IMR-90 (cell line): ENCODE measurements around the gene IZUMO4. TPM values are rescaled to one million over a fixed set of nuclear protein-coding genes. Genes with fewer than 3 reads are reported as not detected.

ENCODE experiments used
- ATAC-seq: fragments of 200-7000 bp; cut with Tn5 transposase; 2 replicates; pipeline ENCODE4 v1.9.1; 2020; ENCODE audit warnings: low read depth, mild to moderate bottlenecking, moderate library complexity
- BruUV-seq: library from RNA; stranded (reverse); fragments of 400-500 nt; replicated peaks from 2 replicates; lab custom pipeline; 2021; lab: Mats Ljungman, UMichigan
- CTCF ChIA-PET: fragments of 300-600 bp; formaldehyde crosslinking; extraction: SDS; loops from one replicate; lab custom pipeline; 2021; ENCODE audit warnings: antibody characterized with exemption; lab: Yijun Ruan, JAX
- POLR2A ChIA-PET: fragments of 300-600 bp; sonication (Branson Sonifier 250); formaldehyde crosslinking; loops from one replicate; lab custom pipeline; 2022; ENCODE audit warnings: antibody characterized with exemption; ENCODE audit not compliant: unreplicated experiment; lab: Charles Lee
- DNase-seq: peaks from one replicate; pipeline ENCODE4 v3.0.0; 2013
- H2AFZ ChIP-seq: replicated peaks from 2 replicates; pipeline ENCODE3; 2013; ENCODE audit warnings: low read length, mild to moderate bottlenecking; ENCODE audit not compliant: poor library complexity
- H2AK5ac ChIP-seq: 2 replicates; pipeline ENCODE4 v1.6.1; 2013; ENCODE audit warnings: low read depth, low read length, inconsistent platforms
- H2AK9ac ChIP-seq: replicated peaks from 2 replicates; pipeline ENCODE3; 2013; ENCODE audit warnings: mild to moderate bottlenecking, low read depth, low read length, moderate library complexity; ENCODE audit not compliant: poor library complexity
- H2BK120ac ChIP-seq: 2 replicates; pipeline ENCODE4 v1.6.1; 2013; ENCODE audit warnings: low read depth, low read length, inconsistent platforms
- H2BK15ac ChIP-seq: 3 replicates; pipeline ENCODE4 v1.6.1; 2013; ENCODE audit warnings: low read depth, low read length, inconsistent platforms
- H2BK20ac ChIP-seq: 2 replicates; pipeline ENCODE4 v1.6.1; 2013; ENCODE audit warnings: low read depth, mild to moderate bottlenecking, inconsistent platforms, low read length, moderate library complexity
- H2BK5ac ChIP-seq: 2 replicates; pipeline ENCODE4 v1.6.1; 2013; ENCODE audit warnings: mild to moderate bottlenecking, low read depth, low read length, inconsistent platforms; ENCODE audit not compliant: poor library complexity, severe bottlenecking
- H3K14ac ChIP-seq: replicated peaks from 2 replicates; pipeline ENCODE4 v1.6.1; 2013; ENCODE audit warnings: low read depth, low read length, inconsistent platforms
- H3K18ac ChIP-seq: 2 replicates; pipeline ENCODE4 v1.6.1; 2013; ENCODE audit warnings: low read depth, low read length, control low read depth
- H3K23ac ChIP-seq: 2 replicates; pipeline ENCODE4 v1.6.1; 2013; ENCODE audit warnings: low read depth, low read length, inconsistent platforms
- H3K27ac ChIP-seq: 2 replicates; pipeline ENCODE4 v1.5.1; 2013; ENCODE audit warnings: mild to moderate bottlenecking, control low read depth, low read length; ENCODE audit not compliant: insufficient read depth
- H3K27me3 ChIP-seq: 2 replicates; pipeline ENCODE4 v1.6.1; 2013; ENCODE audit warnings: low read length; ENCODE audit not compliant: control insufficient read depth, insufficient read depth
- H3K36me3 ChIP-seq: 2 replicates; pipeline ENCODE4 v1.6.1; 2013; ENCODE audit warnings: low read length, mixed read lengths; ENCODE audit not compliant: control insufficient read depth, insufficient read depth
- H3K4ac ChIP-seq: 2 replicates; pipeline ENCODE4 v1.6.1; 2013; ENCODE audit warnings: low read depth, low read length, inconsistent platforms
- H3K4me1 ChIP-seq: 2 replicates; pipeline ENCODE4 v1.6.1; 2013; ENCODE audit warnings: low read length, mixed read lengths; ENCODE audit not compliant: control insufficient read depth, insufficient read depth
- H3K4me2 ChIP-seq: 2 replicates; pipeline ENCODE4 v1.6.1; 2013; ENCODE audit warnings: low read depth, mild to moderate bottlenecking, control low read depth, low read length, moderate library complexity
- H3K4me3 ChIP-seq: 2 replicates; pipeline ENCODE4 v1.5.1; 2013; ENCODE audit warnings: low read depth, mild to moderate bottlenecking, control low read depth, low read length, moderate library complexity; ENCODE audit not compliant: insufficient read depth
- H3K56ac ChIP-seq: 2 replicates; pipeline ENCODE4 v1.6.1; 2013; ENCODE audit warnings: low read length, inconsistent platforms; ENCODE audit not compliant: insufficient read depth; ENCODE audit errors: extremely low read depth
- H3K79me1 ChIP-seq, 2 experiments: 2 replicates each; pipeline ENCODE4 v1.6.1; 2013; ENCODE audit warnings: low read length in 2 of 2, inconsistent platforms in 1 of 2, low read depth in 1 of 2
- H3K9ac ChIP-seq: 2 replicates; pipeline ENCODE4 v1.6.1; 2013; ENCODE audit warnings: low read depth, low read length, control low read depth
- H3K9me1 ChIP-seq: 2 replicates; pipeline ENCODE4 v1.6.1; 2013; ENCODE audit warnings: low read length, inconsistent platforms; ENCODE audit not compliant: insufficient read depth
- H3K9me3 ChIP-seq: 2 replicates; pipeline ENCODE4 v1.6.1; 2013; ENCODE audit warnings: low read length; ENCODE audit not compliant: control insufficient read depth, insufficient read depth
- H4K20me1 ChIP-seq: 2 replicates; pipeline ENCODE4 v1.6.1; 2013; ENCODE audit warnings: low read length, inconsistent platforms; ENCODE audit not compliant: insufficient read depth
- H4K5ac ChIP-seq: 2 replicates; pipeline ENCODE4 v1.6.1; 2013; ENCODE audit warnings: mild to moderate bottlenecking, low read depth, low read length, control low read depth
- H4K8ac ChIP-seq, 2 experiments: 2 replicates each; pipeline ENCODE4 v1.6.1; 2013; ENCODE audit warnings: low read depth in 2 of 2, low read length in 2 of 2, control low read depth in 1 of 2, inconsistent platforms in 1 of 2
- H4K91ac ChIP-seq: 2 replicates; pipeline ENCODE4 v1.6.1; 2013; ENCODE audit warnings: low read depth, low read length, inconsistent platforms; ENCODE audit not compliant: insufficient read depth
- BHLHE40 ChIP-seq: fragments of 150-350 bp; IDR thresholded peaks from 2 replicates; pipeline ENCODE4 v1.6.1; 2016; ENCODE audit warnings: mild to moderate bottlenecking, low read depth, low read length
- CEBPB ChIP-seq: IDR thresholded peaks from 2 replicates; pipeline ENCODE4 v1.6.1; 2012; ENCODE audit warnings: low read depth, low read length, improper control_type of control experiment
- CHD1 ChIP-seq: IDR thresholded peaks from 2 replicates; pipeline ENCODE4 v1.6.1; 2012; ENCODE audit warnings: low read depth, low read length, improper control_type of control experiment
- ELK1 ChIP-seq: fragments of 150-350 bp; IDR thresholded peaks from 2 replicates; pipeline ENCODE4 v1.6.1; 2016; ENCODE audit warnings: low read depth, mild to moderate bottlenecking, low read length, moderate library complexity, borderline replicate concordance
- MAZ ChIP-seq: IDR thresholded peaks from 2 replicates; pipeline ENCODE4 v1.6.1; 2012; ENCODE audit warnings: low read depth, mild to moderate bottlenecking, low read length, improper control_type of control experiment, moderate library complexity, borderline replicate concordance
- NFE2L2 ChIP-seq: fragments of 150-350 bp; IDR thresholded peaks from 2 replicates; pipeline ENCODE4 v1.6.1; 2016; ENCODE audit warnings: low read depth, mild to moderate bottlenecking, low read length
- RAD21 ChIP-seq: IDR thresholded peaks from 2 replicates; pipeline ENCODE4 v1.6.1; 2012; ENCODE audit warnings: low read length, improper control_type of control experiment
- RCOR1 ChIP-seq: IDR thresholded peaks from 2 replicates; pipeline ENCODE4 v1.6.1; 2012; ENCODE audit warnings: mild to moderate bottlenecking, low read length, improper control_type of control experiment; ENCODE audit not compliant: insufficient replicate concordance
- SMC3 ChIP-seq: fragments of 150-350 bp; IDR thresholded peaks from 2 replicates; pipeline ENCODE4 v1.6.1; 2016; ENCODE audit warnings: low read depth, mild to moderate bottlenecking, antibody characterized with exemption, low read length, moderate library complexity
- USF2 ChIP-seq: fragments of 150-350 bp; IDR thresholded peaks from 2 replicates; pipeline ENCODE4 v1.6.1; 2017; ENCODE audit warnings: mild to moderate bottlenecking, antibody characterized with exemption, low read length, low read depth
- WGBS, 2 experiments: methylation state at CpG; one replicate each; pipeline versions ENCODE4 v1.1.5 to v1.1.7; 2013; ENCODE audit warnings: missing lambda C conversion rate in 2 of 2; ENCODE audit not compliant: insufficient read length in 1 of 2; ENCODE audit errors: extremely low coverage in 2 of 2; 5-methylcytosine and 5-hydroxymethylcytosine counted together
- dilution Hi-C: fragments of 300-500 bp; cut with HindIII; formaldehyde crosslinking; loops from one replicate; pipeline ENCODE4 v1.14.3; 2018; ENCODE audit warnings: low sequenced_read_pairs; ENCODE audit not compliant: unreplicated experiment
- in situ Hi-C: fragments of 300-500 bp; cut with MboI; formaldehyde crosslinking; loops from 3 replicates; pipeline ENCODE4 v1.14.3; 2019; ENCODE audit warnings: low sequenced_read_pairs, inconsistent platforms, mixed read lengths
- intact Hi-C: fragments of 100-400 bp; cut with micrococcal nuclease; formaldehyde crosslinking; loops from 2 replicates; pipeline ENCODE4 v1.10.0; 2022
- polyA plus RNA-seq, 3 experiments: library from polyadenylated mRNA; depleted of rRNA; stranded (reverse); fragments of >200 nt; gene quantifications; 2 replicates each; pipeline ENCODE4 v1.2.3, GENCODE V29; 2012; ENCODE audit warnings: low replicate concordance in 1 of 3
- total RNA-seq: library from RNA; depleted of rRNA; stranded (reverse); fragments of >200 nt; gene quantifications from 2 replicates; pipeline ENCODE4 v1.2.3, GENCODE V29; 2012

IZUMO4 gene
- total and polyA plus RNA-seq, 2 of the 4 experiments (the other 2 are of a cell fraction) = 0.72 to 2.8 TPM

- no peaks in the 10 kb centered on the region for H3K27me3 ChIP-seq
- WGBS, 2 experiments = 96% methylated on average over 17 of the region's 31 CpGs; no CpG with 5 or more reads in 1 of the 2 experiments
- no peak for ATAC-seq
Observed at GRCh38 chr19:2119921-2120785, 23.4 kb downstream of the IZUMO4 start.

More at GRCh38 chr19:2119921-2120785, 23.4 kb downstream of the IZUMO4 start:
- no peak overlapping the region for H3K4me2 ChIP-seq
- peaks cover 7% of the 10 kb centered on the region; the same call in 1 of the 2 replicates for H3K9me1 ChIP-seq
- H3K14ac ChIP-seq = no peak overlapping the region
- H3K27ac ChIP-seq = no peak overlapping the region
- H3K23ac ChIP-seq = no peak overlapping the region
- H3K4me1 ChIP-seq = no peaks in the 10 kb centered on the region
- no peak overlapping the region for H3K56ac ChIP-seq
- no TSS peak for BruUV-seq
- in situ Hi-C loops = no loop called here
- no peak overlapping the region for H2AFZ ChIP-seq
- H3K36me3 ChIP-seq = peaks cover 87% of the 10 kb centered on the region
- no peak overlapping the region for H2BK15ac ChIP-seq
- ChIA-PET CTCF (no interaction called here), POLR2A (no interaction called here)
- H4K20me1 ChIP-seq = peaks cover 40% of the 10 kb centered on the region
- no peak overlapping the region for H3K4ac ChIP-seq
- intact Hi-C loops = no loop called here
- dilution Hi-C loops = no loop called here
- TF ChIP-seq RCOR1 = no peak
- TF ChIP-seq CHD1 = no peak
- TF ChIP-seq MAZ = no peak
- no peak for TF ChIP-seq RAD21
- no peak for TF ChIP-seq SMC3
- TF ChIP-seq BHLHE40 = no peak
- no peak for TF ChIP-seq ELK1
- TF ChIP-seq CEBPB = no peak
- no peak for TF ChIP-seq USF2
- TF ChIP-seq NFE2L2 = no peak
- H3K9me3 ChIP-seq = no peaks in the 10 kb centered on the region
- no peak for DNase-seq
- no peak overlapping the region for H2AK5ac ChIP-seq
- no peak overlapping the region for H4K91ac ChIP-seq
- H2AK9ac ChIP-seq = no peak overlapping the region
- H3K4me3 ChIP-seq = no peak overlapping the region
- no peak overlapping the region for H2BK120ac ChIP-seq
- H3K79me1 ChIP-seq = peaks cover 3 to 44% of the 10 kb centered on the region in 2 experiments
- H4K8ac ChIP-seq = no peak overlapping the region
- H2BK20ac ChIP-seq = no peak overlapping the region
- no peak overlapping the region for H4K5ac ChIP-seq
- H2BK5ac ChIP-seq = no peak overlapping the region
- H3K18ac ChIP-seq = no peak overlapping the region
- no peak overlapping the region for H3K9ac ChIP-seq
